HepG2 (cell line): Measurements from ENCODE around the gene PXMP4. TPM values are rescaled to one million over a fixed set of nuclear protein-coding genes. Genes with fewer than 3 reads are reported as not detected.
A peak's percentile ranks its signal among the peaks of the same experiment; 100 is the strongest.

ENCODE experiments used
- KLF11 ChIP-seq: IDR thresholded peaks from 2 replicates; pipeline ENCODE4 v1.6.1; 2016; ENCODE audit warnings: missing compliant biosample characterization
- SKIL ChIP-seq: sonication (generic); formaldehyde crosslinking; IDR thresholded peaks from 2 replicates; pipeline ENCODE4 v1.8.0; 2022; ENCODE audit warnings: missing genetic modification reagents, mild to moderate bottlenecking, moderate library complexity, borderline replicate concordance
- ZBTB10 ChIP-seq: sonication (generic); formaldehyde crosslinking; IDR thresholded peaks from 2 replicates; pipeline ENCODE4 v1.4.0; 2020; ENCODE audit warnings: missing genetic modification reagents, borderline replicate concordance
- ZNF737 ChIP-seq: sonication (generic); formaldehyde crosslinking; IDR thresholded peaks from 2 replicates; pipeline ENCODE4 v1.5.0; 2020; ENCODE audit warnings: missing genetic modification reagents, mild to moderate bottlenecking, borderline replicate concordance
- polyA plus RNA-seq, 8 experiments: library from polyadenylated mRNA; depleted of rRNA in 3 of 8; stranded (reverse) in 7 of 8; unstranded in 1 of 8; fragments of >200 nt; fragmentation: Illumina TruSeq in 4 of 8; extraction: Trizol in 4 of 8; gene quantifications; 2 replicates each; pipeline versions ENCODE4 v1.2.1 to v1.2.3, GENCODE V29; 2011 to 2016; ENCODE audit warnings: low read depth in 4 of 8, missing spikeins in 1 of 8, mixed read lengths in 1 of 8; ENCODE audit not compliant: insufficient read depth in 1 of 8
- total RNA-seq, 5 experiments: library from RNA; depleted of rRNA; stranded (reverse); fragments of >200 nt; fragmentation: Illumina TruSeq; extraction: Trizol; gene quantifications; 2 replicates each; pipeline ENCODE4 v1.2.3, GENCODE V29; 2016; ENCODE audit warnings: low read depth in 1 of 5
- TF ChIP-seq, protein P1 (sequence below): sonication (generic); formaldehyde crosslinking; IDR thresholded peaks from 2 replicates; pipeline ENCODE4 v1.5.1; 2020; ENCODE audit warnings: mild to moderate bottlenecking, missing genetic modification reagents, moderate library complexity
- TF ChIP-seq, protein P2 (sequence below), 2 experiments: sonication (generic) in 1 of 2; formaldehyde crosslinking in 1 of 2; IDR thresholded peaks; 2 replicates each; pipeline versions ENCODE4 v1.5.1 to v1.6.1; 2011 to 2020; ENCODE audit warnings: borderline replicate concordance in 1 of 2, low read depth in 1 of 2, low read length in 1 of 2, mild to moderate bottlenecking in 1 of 2, missing genetic modification reagents in 1 of 2, moderate library complexity in 1 of 2
- TF ChIP-seq, protein P3 (sequence below): sonication (generic); formaldehyde crosslinking; IDR thresholded peaks from 2 replicates; pipeline ENCODE4 v1.4.0; 2020; ENCODE audit warnings: missing genetic modification reagents, borderline replicate concordance

Gene PXMP4
- total and polyA plus RNA-seq, 2 of the 13 experiments (the other 11 are each of a cell fraction or from before 2014, with no cell fraction given), result not detected

GRCh38 chr20:33654680-33655161, 65.4 kb downstream of the PXMP4 start (continued):
- TF ChIP-seq ZBTB10 (CRISPR knock-in tag), result no peak
- TF ChIP-seq, protein P1, sequence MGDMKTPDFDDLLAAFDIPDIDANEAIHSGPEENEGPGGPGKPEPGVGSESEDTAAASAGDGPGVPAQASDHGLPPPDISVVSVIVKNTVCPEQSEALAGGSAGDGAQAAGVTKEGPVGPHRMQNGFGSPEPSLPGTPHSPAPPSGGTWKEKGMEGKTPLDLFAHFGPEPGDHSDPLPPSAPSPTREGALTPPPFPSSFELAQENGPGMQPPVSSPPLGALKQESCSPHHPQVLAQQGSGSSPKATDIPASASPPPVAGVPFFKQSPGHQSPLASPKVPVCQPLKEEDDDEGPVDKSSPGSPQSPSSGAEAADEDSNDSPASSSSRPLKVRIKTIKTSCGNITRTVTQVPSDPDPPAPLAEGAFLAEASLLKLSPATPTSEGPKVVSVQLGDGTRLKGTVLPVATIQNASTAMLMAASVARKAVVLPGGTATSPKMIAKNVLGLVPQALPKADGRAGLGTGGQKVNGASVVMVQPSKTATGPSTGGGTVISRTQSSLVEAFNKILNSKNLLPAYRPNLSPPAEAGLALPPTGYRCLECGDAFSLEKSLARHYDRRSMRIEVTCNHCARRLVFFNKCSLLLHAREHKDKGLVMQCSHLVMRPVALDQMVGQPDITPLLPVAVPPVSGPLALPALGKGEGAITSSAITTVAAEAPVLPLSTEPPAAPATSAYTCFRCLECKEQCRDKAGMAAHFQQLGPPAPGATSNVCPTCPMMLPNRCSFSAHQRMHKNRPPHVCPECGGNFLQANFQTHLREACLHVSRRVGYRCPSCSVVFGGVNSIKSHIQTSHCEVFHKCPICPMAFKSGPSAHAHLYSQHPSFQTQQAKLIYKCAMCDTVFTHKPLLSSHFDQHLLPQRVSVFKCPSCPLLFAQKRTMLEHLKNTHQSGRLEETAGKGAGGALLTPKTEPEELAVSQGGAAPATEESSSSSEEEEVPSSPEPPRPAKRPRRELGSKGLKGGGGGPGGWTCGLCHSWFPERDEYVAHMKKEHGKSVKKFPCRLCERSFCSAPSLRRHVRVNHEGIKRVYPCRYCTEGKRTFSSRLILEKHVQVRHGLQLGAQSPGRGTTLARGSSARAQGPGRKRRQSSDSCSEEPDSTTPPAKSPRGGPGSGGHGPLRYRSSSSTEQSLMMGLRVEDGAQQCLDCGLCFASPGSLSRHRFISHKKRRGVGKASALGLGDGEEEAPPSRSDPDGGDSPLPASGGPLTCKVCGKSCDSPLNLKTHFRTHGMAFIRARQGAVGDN (CRISPR knock-in tag), result 0 out of 2 replicates have a peak, but pooled peaks have one; percentile 25
- TF ChIP-seq, protein P2, sequence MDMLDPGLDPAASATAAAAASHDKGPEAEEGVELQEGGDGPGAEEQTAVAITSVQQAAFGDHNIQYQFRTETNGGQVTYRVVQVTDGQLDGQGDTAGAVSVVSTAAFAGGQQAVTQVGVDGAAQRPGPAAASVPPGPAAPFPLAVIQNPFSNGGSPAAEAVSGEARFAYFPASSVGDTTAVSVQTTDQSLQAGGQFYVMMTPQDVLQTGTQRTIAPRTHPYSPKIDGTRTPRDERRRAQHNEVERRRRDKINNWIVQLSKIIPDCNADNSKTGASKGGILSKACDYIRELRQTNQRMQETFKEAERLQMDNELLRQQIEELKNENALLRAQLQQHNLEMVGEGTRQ (IDR thresholded peaks at IDR 0.05; ENCODE audit: low read depth, low read length), result no peak
- TF ChIP-seq, protein P2 (CRISPR knock-in tag; IDR thresholded peaks at IDR 0.05; ENCODE audit: borderline replicate concordance), result no peak
- no peak for TF ChIP-seq KLF11
- TF ChIP-seq ZNF737, result no peak
- TF ChIP-seq, protein P3, sequence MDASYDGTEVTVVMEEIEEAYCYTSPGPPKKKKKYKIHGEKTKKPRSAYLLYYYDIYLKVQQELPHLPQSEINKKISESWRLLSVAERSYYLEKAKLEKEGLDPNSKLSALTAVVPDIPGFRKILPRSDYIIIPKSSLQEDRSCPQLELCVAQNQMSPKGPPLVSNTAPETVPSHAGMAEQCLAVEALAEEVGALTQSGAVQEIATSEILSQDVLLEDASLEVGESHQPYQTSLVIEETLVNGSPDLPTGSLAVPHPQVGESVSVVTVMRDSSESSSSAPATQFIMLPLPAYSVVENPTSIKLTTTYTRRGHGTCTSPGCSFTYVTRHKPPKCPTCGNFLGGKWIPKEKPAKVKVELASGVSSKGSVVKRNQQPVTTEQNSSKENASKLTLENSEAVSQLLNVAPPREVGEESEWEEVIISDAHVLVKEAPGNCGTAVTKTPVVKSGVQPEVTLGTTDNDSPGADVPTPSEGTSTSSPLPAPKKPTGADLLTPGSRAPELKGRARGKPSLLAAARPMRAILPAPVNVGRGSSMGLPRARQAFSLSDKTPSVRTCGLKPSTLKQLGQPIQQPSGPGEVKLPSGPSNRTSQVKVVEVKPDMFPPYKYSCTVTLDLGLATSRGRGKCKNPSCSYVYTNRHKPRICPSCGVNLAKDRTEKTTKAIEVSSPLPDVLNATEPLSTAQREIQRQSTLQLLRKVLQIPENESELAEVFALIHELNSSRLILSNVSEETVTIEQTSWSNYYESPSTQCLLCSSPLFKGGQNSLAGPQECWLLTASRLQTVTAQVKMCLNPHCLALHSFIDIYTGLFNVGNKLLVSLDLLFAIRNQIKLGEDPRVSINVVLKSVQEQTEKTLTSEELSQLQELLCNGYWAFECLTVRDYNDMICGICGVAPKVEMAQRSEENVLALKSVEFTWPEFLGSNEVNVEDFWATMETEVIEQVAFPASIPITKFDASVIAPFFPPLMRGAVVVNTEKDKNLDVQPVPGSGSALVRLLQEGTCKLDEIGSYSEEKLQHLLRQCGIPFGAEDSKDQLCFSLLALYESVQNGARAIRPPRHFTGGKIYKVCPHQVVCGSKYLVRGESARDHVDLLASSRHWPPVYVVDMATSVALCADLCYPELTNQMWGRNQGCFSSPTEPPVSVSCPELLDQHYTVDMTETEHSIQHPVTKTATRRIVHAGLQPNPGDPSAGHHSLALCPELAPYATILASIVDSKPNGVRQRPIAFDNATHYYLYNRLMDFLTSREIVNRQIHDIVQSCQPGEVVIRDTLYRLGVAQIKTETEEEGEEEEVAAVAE (CRISPR knock-in tag), result no peak
- no peak for TF ChIP-seq SKIL
